GM03348 (cell line): ENCODE measurements around the gene ARF1.

ENCODE experiments used
- DNase-seq: peaks from one replicate; pipeline ENCODE4 v3.0.0; 2012; ENCODE audit warnings: low spot score

ARF1 gene

DNA sequence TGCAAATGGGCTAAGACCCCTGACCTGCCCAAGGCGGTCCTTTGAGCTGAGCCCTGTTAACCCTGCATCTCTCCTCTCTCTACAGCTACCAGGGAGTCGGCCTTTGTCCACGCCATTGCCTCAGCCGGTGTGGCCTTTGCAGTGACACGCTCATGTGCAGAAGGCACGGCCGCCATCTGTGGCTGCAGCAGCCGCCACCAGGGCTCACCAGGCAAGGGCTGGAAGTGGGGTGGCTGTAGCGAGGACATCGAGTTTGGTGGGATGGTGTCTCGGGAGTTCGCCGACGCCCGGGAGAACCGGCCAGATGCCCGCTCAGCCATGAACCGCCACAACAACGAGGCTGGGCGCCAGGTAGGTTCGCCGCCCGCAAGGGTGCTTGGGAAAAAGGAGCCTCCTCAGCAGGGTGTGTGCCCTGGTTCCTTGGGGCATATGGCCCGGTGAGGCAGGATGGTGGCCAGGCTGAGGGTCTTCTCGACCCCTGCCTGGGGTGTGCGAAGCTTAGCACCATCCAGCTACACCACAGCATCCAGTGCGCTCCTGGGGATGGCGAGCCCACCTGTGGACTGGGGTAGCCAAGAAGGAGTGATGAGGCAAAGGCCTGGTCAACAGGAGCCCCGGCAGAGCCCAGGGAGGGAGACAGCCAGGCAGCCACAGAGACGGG lies 31.8 kb upstream of the ARF1 start:
- no peak for DNase-seq

DNA sequence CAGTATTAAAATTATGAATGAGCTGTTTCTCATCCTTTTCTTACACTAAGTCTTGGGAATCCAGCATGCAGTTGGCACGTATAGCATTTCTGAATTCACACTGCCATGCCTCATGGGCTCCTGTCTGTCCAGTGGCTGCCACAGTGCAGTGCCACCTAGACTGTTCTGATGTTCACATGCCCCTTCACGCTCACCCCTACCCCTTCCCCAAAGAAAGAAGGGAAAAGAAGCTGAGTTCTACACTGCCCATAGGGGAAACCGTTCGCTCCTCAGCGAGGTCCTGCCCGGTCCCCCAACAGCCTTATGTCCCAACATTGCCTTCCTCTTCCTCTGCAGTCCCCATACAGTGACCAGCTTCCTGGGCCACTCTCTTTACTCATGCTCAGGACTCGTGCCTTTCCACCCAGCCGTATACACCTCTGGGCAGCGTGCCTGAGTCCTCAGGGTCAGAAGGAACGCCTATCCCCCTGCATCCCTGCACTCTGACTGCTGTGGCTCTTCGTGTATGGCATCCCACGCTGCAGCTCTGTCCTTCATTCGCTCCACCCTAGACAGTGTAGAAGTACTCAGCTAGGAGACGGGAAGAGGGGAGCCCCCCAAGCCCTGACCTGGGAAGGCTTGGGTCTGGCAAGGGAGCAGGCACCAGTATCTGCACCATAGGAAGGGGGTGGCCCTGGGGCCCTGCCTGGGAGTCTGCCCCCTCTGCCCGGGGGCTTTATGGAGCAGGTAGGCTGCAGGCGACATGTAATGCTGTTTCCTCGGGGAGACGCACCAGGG lies 24.1 kb upstream of the ARF1 start:
- no peak for DNase-seq

- no peak for DNase-seq
Observed at GRCh38 chr1:228058949-228059633, 23.4 kb upstream of the ARF1 start.

GRCh38 chr1:228059634-228060457 lies 22.7 kb upstream of the ARF1 start:
- peak; percentile 53 for DNase-seq

GRCh38 chr1:228060458-228061190 lies 21.9 kb upstream of the ARF1 start:
- DNase-seq = peak; percentile 56

- DNase-seq = no peak
Observed at GRCh38 chr1:228061411-228062084, 21.0 kb upstream of the ARF1 start.

DNA sequence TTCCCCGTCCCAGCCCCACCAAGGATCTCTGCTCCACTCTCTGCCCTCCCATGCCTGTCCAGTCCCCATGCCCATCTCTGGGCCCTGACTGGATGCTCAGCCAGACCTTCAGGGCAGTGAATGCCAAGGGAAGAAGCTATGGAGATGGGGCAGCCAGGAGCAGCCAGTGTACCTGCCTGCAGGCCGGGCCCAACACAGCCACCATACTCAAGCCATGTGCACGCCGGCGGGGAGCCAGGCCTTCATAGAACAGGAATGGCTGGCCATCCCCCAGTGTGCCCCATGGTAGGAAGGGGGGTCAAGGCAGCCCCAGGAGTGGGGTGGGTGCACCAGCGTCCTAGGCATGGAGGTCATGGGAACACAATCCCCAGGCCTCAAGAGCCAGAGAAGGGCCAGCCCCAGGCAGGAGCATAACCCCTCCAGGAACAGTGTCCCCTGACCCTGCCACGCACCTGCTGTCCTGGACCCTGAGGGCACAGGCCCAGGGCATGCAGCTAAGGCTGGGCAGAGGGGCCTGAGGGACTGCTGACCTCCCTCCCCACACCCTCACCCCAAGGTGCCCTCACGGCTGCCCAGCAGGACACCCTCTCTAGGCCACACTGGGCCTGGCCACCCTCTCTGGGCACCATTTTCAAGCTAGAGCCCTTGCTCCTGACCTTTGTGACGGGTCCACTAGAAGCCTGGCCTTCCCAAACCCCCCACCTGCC lies 20.3 kb upstream of the ARF1 start:
- DNase-seq = no peak

GRCh38 chr1:228062812-228063211 lies 19.7 kb upstream of the ARF1 start:
- no peak for DNase-seq

GRCh38 chr1:228063251-228064191 lies 19.0 kb upstream of the ARF1 start:
- no peak for DNase-seq

DNA sequence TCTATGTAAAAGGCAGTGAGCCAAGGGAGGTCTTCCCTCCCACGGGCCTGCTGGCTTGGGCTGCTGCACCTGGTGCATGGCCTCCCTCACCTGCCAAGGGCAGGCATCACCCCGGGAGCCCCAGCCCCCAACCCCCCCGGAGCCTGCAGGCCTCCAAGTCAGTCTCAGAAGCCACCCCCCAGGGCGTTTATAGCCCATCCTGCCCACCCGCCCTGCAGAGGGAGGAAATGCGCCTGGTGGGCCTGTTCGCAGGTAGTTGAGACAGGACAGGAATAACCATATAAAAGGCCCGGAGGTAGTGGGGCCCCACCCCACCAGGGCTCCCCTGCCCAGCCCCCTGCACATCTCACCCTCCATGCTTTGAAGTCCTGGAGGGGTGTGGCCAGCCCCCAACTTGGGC lies 18.2 kb upstream of the ARF1 start:
- no peak for DNase-seq

DNA sequence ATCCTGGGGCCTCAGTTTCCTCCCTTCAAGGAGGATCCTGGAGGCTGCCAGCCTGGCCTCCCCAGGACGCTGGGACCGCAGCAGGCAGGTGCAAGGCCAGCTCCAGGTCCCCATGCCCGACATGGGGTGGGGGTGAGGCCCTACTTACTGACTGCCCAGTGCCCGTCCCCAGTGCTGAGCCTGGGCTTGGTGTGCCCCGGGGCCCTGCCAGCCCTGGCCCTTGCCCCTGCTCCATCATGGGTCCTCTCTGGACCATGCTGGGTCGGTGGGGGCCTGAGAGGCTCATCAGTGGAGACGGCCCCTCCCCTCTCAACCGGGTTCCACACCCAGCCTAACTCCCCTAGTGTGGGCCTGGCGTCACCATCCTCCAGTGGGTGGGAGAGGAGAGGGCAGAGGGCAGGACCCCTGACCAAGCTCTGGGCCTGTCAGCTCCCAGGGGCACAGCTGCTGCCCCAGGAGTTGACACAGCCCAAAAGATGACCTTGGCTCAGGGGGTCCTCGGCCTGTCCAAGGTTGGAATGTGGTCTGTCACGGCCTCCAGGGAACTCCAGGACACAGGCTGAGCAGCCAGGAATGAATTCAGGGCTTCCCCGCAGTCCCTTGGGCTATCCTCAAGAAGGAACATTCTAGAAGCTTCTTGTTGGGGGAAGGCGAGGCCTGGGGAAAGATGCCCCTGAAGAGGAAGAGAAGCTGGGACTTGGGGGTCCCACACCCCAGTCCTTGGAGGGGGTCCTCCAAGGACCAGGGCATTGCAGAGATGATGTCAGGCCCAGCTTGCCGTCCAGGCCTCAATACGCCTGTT lies 17.6 kb upstream of the ARF1 start:
- no peak for DNase-seq

DNA sequence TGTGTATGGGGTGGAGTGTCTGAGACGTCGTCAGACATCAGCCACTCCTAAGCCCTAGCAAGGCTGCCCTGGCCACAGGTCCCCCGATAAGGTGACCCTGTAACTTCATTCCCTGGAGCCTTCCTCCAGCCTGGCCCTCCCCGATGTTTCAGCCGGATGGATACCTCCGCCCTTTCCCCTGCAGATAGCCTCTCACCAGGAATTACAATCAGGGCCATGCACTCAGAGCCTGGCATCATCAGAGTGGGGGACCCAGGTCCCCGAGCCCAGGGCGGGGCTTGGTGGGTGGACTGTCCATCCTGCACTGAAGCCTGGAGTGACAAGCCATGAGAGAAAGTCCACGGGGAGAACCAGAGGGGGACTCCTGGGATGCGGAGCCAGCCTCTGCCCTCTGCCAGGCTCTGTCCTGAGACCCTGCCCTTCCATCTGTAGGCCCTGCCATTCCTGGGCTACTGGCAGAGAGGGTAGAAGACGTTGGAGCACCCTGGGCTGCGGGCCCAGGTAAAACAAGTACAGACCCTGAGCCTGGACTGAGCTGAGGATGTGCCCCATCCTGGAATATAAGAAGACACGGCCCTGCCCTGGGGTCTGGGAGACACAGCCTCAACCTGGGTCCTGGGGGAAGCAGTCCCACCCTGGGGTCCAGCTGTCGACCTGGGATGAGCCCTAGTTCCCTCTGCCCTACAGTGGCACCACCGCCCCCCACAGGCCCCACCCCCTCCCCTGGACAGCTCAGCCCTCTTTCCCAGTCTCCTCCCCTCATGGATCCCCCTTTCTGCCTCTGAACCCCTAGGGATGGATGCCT lies 16.8 kb upstream of the ARF1 start:
- DNase-seq = no peak

GRCh38 chr1:228066416-228066815 lies 16.1 kb upstream of the ARF1 start:
- no peak for DNase-seq

- DNase-seq = no peak
Observed at GRCh38 chr1:228066891-228067654, 15.4 kb upstream of the ARF1 start.

- DNase-seq = no peak
Observed at GRCh38 chr1:228068359-228068758, 14.1 kb upstream of the ARF1 start.

GRCh38 chr1:228070173-228070572 lies 12.3 kb upstream of the ARF1 start:
- no peak for DNase-seq

GRCh38 chr1:228070851-228071250 lies 11.7 kb upstream of the ARF1 start:
- no peak for DNase-seq
